ENCODE data around the gene PHF21B. TPM values are rescaled to one million over a fixed set of nuclear protein-coding genes. Genes with fewer than 3 reads are reported as not detected.
"Not testable (repeated sequence)": the region's sequence is repeated elsewhere in the genome, so short reads cannot be mapped to it uniquely, and the experiment has no call there.

PHF21B gene
- total RNA-seq, 1 donor from 2014 or later, result 1.6 TPM

- DNase-seq (ENCODE audit: low spot score) (no peak), ATAC-seq (no peak)
- intact Hi-C loops (cut with DNase I), result no loop called here
These were observed 95.6 kb downstream of the PHF21B start for GRCh38 chr22:44914026-44914721.

- intact Hi-C loops (cut with DNase I), result no loop called here
- ATAC-seq (no peak), DNase-seq (ENCODE audit: low spot score) (no peak)
These were observed 96.4 kb downstream of the PHF21B start for GRCh38 chr22:44913198-44913983.

GRCh38 chr22:44909241-44909640 is 100.6 kb downstream of the PHF21B start:
- intact Hi-C loops (cut with DNase I), result no loop called here
- DNase-seq (ENCODE audit: low spot score), result no peak
- no peak for ATAC-seq

DNA sequence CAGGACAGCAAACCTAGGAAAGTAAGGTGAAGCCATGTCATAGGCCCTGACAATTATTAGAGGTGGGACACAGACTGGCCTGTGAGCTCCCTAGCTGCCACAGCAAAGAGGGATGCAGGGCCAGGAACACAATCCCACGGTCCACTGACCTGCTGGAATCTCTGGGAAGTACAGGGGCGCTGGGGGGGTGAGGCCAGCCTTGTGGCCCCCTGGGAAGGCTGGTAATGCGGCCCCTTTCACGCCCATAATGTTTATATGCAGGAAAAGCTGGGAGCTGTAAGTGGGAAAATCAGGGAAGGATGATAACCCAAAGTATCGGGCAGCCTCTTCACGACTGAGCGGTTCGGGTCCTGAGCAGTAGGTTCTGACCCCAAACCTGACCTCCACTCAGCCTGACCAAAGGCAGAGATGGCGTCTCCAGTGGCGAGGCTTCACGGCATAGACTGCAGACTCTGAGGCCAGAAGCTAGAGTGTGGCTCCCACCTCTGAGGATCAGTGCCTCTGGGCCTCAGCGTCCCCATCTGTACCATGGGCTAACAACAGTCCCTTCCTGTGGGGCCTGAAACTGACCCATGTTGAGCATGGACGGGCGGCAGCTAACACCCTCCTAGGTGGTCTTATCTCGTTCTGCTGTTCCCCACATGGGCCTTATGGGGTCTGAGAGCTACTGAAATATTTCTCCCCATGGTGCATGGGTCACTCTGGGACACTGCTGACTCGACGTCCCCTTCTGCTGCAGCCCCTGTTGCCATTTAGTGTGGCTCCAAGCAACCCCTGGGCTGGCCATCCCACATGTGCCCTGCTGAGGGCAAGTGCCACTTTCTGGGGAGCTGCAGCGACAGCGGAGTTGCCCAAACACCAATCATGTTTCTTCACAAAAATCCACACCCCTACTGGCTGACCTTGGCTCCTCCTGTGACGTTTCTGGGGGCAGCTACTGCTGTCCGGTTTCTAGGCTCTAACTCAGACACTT is 101.8 kb downstream of the PHF21B start:
- ATAC-seq (no peak), DNase-seq (ENCODE audit: low spot score) (no peak)

DNA sequence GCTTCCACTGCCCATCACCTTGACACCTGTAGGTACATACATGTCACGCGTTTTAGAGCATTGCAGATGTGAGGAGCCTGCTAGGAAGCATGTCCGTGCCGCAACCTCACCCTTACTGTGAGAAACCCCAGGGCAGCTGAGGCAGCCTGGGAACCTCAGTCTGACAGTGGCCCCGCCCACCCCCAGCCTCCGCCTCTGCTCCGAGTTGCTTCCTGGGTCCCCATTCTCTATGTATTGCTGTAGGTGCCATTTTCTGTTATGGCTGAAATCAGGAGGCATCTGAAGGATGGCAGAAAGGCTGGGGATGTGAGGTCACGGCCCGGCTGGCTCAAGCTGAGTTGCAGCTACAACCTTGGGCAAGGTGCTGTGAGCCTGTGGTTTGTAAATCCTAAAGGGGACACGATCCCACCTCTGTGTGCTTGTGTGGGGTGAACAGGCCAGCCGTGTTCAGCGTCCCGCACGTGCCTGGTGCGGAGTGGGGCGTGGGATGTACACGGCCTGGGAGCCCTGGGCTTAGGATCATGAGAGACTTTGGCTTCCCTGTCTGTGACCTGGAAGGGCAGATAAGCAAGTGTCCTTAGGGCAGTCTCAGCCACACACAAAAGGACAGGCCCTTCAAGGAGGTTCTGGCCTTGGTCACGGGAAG is 102.7 kb downstream of the PHF21B start:
- DNase-seq (ENCODE audit: low spot score) (no peak), ATAC-seq (no peak)
- intact Hi-C loops (cut with DNase I), result no loop called here

More for the DNA sequence above, 101.8 kb downstream of the PHF21B start:
- intact Hi-C loops (cut with DNase I), result no loop called here

DNA sequence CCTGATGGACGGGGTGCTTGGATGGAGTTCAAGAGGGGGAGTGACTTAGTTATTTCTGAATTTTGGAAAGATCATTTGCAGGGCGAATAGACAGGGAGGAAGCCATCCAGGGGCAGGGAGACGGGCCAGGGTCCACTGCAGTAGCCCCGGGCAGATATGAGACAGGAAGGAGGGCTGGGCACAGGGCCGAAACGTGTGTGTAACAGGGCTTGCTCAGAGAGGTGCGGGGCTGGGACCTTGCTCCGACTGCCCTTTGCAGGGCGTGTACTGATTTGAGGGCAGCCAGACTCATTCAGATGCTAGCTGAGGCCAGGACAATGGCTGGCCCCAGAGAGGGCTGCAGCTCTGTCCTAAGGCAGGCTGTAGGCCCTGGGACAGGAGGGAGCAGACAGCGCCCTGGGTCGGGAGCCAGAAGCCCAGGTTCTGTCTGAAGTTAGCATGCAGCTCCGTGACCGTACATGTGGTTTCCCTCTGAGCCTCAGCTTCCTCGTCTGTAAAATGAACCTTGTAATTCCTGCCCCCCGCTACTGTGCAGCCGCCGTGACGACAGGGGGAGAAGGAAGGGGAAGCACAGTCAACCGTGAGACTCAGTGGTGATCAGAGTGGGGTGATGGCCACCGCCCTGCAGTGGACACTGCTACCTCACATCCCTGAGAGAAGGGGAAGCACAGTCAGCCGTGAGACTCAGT is 103.4 kb downstream of the PHF21B start:
- ATAC-seq (no peak), DNase-seq (ENCODE audit: low spot score) (no peak)
- intact Hi-C loops (cut with DNase I), result no loop called here

GRCh38 chr22:44904492-44905152 is 105.2 kb downstream of the PHF21B start:
- DNase-seq (ENCODE audit: low spot score); intact Hi-C loops (cut with DNase I); ATAC-seq: not testable (repeated sequence)

DNA sequence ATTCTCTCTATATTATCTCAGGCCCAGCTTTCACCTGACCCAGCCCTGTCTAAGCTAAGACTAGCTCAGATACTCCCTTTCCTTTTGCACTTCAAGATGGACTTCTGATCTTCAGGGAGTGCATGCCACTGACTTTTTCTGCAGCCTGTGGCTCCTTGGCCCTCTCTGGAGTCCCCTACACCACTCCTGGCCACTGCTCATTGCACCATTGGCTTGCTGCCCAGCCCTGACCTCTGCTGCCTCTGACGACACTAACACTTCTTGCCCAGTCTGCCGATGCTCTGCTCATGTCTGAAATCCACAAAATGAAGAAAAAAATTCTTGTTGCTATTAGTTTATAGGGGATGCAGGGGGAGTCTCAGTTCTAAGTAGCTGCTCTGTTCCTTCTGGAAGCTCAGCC is 106.6 kb downstream of the PHF21B start:
- DNase-seq (ENCODE audit: low spot score); ATAC-seq; intact Hi-C loops (cut with DNase I): not testable (repeated sequence)

DNA sequence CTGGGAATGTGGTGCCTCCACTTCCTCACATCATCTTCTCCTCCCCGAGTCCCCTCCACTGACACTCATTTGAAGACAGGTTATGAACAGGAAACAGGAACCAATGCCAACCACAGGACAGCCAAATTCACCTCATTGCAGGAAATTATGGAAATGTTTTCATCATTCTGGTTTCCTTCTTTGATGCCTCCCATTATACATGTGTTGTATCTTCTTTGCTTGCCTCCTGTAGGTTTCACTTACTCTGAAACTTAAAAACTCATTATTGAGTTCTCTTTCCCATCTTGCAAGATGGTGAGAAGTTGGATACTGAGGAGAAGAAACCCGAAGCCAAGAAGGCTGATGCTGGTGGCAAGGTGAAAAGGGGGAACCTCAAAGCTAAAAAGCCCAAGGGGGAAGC is 108.5 kb downstream of the PHF21B start:
- no peak for DNase-seq (ENCODE audit: low spot score)
- intact Hi-C loops (cut with DNase I), result no loop called here
- no peak for ATAC-seq

- intact Hi-C loops (cut with DNase I), result no loop called here
- ATAC-seq, result no peak
- no peak for DNase-seq (ENCODE audit: low spot score)
These were observed 111.6 kb downstream of the PHF21B start for GRCh38 chr22:44898236-44898635.

DNA sequence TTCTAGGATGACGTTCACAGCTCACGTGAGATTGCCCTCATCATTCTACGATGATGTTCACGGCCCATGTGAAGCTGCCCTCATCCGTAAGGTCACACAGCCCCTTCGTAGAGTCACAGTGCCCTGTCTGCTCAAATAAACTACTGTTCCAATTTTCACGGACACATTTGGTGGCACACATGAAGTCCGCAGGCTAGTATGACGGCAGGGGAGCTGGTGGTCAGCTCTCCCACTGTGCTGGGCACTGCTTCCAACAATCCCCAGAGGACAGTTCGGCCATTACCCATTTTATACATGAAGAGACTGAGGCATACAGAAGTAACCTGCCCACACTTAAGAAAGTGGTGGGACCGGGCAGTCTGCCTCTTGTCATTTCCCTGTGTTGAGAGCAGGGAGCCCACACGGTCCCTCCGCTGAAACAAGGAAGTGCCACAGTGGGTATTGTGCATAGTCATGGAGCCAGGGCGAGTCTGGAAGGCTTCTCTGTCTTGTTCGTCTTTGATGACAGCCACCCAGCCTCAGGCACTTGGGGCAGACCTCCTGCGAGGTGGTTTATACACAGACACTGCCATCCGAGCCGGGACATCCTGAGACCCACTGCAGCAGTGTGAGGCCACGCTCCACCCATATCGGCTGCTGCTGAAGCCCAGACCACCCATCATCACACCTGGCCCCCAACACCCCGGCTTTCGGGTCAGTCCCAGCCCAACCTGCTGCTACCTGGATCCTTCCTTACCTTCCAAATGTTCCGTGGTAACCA is 114.3 kb downstream of the PHF21B start:
- ATAC-seq (no peak), DNase-seq (ENCODE audit: low spot score) (no peak)
- intact Hi-C loops (cut with DNase I), result no loop called here

DNA sequence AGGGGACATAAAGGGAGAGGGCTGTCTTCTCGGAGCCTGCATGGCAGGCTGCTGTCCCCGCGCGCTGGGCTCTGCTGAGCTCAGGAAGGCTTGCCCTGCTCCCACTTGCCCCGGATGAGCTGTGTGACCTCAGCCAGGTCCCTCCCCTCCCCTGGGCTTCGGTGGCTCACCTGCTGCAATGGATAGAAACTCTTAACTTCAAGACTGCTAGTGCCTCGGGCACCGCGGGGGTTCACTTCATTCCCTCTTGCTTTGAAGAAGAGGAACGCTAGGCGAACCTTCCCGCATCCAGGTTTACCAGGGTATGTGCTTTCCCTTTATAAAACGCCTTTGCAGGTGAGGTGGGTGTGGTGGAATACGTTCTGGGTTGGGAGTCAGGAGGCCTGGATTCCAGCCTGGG is 115.0 kb downstream of the PHF21B start:
- ATAC-seq, result no peak
- intact Hi-C loops (cut with DNase I), result no loop called here
- DNase-seq (ENCODE audit: low spot score), result no peak

- no peak for ATAC-seq
- intact Hi-C loops (cut with DNase I), result no loop called here
- DNase-seq (ENCODE audit: low spot score), result no peak
These were observed 115.5 kb downstream of the PHF21B start for GRCh38 chr22:44894321-44894720.

- intact Hi-C loops (cut with DNase I), result no loop called here
- no peak for ATAC-seq
- DNase-seq (ENCODE audit: low spot score), result no peak
These were observed 116.1 kb downstream of the PHF21B start for GRCh38 chr22:44893731-44894080.

- ATAC-seq (no peak), DNase-seq (ENCODE audit: low spot score) (no peak)
- intact Hi-C loops (cut with DNase I), result no loop called here
These were observed 116.7 kb downstream of the PHF21B start for GRCh38 chr22:44892803-44893730.

- DNase-seq (ENCODE audit: low spot score) (no peak), ATAC-seq (no peak)
- intact Hi-C loops (cut with DNase I), result no loop called here
These were observed 117.6 kb downstream of the PHF21B start for GRCh38 chr22:44892243-44892642.

Measured in sciatic nerve (tissue), 2 donors.